Cardiac muscle cell (in vitro differentiated cells and primary cell): ENCODE results near the gene ZGPAT. TPM values are rescaled to one million over a fixed set of nuclear protein-coding genes. Genes with fewer than 3 reads are reported as not detected.

Experiments used
- DNase-seq, 2 donors: peaks; one replicate each; pipeline versions ENCODE4 v3.0.0 to v3.0.0-alpha.2; 2010 to 2017; ENCODE audit warnings: low read depth in 1 of 2, low spot score in 1 of 2
- H3K27ac ChIP-seq: fragments of 200-600 bp; sonication (generic); 2 replicates; pipeline ENCODE4 v1.5.1; 2016
- H3K27me3 ChIP-seq: fragments of 200-600 bp; sonication (generic); 2 replicates; pipeline ENCODE4 v1.6.0; 2016; ENCODE audit warnings: control low read depth
- H3K36me3 ChIP-seq: fragments of 200-600 bp; sonication (generic); 2 replicates; pipeline ENCODE4 v1.5.1; 2016; ENCODE audit warnings: control low read depth
- H3K4me1 ChIP-seq: fragments of 200-600 bp; sonication (generic); 2 replicates; pipeline ENCODE4 v1.8.1; 2017; ENCODE audit warnings: low read depth, mild to moderate bottlenecking, mixed run types
- H3K4me3 ChIP-seq: fragments of 200-600 bp; sonication (generic); 2 replicates; pipeline ENCODE4 v1.5.1; 2016; ENCODE audit warnings: mild to moderate bottlenecking
- H3K9me3 ChIP-seq: fragments of 200-600 bp; sonication (generic); 2 replicates; pipeline ENCODE4 v1.5.1; 2017; ENCODE audit warnings: low read depth, mild to moderate bottlenecking, control low read depth
- polyA plus RNA-seq: library from polyadenylated mRNA; unstranded; fragments of >200 nt; fragmentation: Nextera tagmentation; extraction: Ambion mirVana; gene quantifications from 2 replicates; pipeline ENCODE4 v1.2.1, GENCODE V29; 2016
- total RNA-seq: library from RNA; depleted of rRNA; stranded (reverse); fragments of >200 nt; gene quantifications from 2 replicates; pipeline ENCODE4 v1.2.3, GENCODE V29; 2016
- TF ChIP-seq, protein P1 (sequence below): IDR thresholded peaks from 2 replicates; pipeline ENCODE4 v1.5.1; 2012; ENCODE audit warnings: low read depth, mild to moderate bottlenecking, low read length

The ZGPAT gene
- total and polyA plus RNA-seq, 2 experiments from 2014 or later = 36.3 to 37.5 TPM

DNA sequence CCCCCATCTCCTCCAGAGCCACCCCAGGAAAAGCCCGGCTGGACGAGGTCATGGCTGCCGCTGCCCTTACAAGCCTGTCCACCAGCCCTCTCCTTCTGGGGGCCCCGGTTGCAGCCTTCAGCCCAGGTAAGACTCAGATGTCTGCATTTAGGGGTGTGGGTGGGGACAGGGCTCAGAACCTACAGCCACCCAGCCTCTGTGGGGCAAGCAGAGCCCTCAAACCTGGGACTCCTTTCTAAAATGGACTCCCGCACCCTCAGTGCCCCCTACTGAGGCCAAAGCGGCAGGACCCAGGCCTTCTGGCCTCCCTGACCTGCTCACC is 33.5 kb downstream of the ZGPAT start:
- TF ChIP-seq, protein P1, sequence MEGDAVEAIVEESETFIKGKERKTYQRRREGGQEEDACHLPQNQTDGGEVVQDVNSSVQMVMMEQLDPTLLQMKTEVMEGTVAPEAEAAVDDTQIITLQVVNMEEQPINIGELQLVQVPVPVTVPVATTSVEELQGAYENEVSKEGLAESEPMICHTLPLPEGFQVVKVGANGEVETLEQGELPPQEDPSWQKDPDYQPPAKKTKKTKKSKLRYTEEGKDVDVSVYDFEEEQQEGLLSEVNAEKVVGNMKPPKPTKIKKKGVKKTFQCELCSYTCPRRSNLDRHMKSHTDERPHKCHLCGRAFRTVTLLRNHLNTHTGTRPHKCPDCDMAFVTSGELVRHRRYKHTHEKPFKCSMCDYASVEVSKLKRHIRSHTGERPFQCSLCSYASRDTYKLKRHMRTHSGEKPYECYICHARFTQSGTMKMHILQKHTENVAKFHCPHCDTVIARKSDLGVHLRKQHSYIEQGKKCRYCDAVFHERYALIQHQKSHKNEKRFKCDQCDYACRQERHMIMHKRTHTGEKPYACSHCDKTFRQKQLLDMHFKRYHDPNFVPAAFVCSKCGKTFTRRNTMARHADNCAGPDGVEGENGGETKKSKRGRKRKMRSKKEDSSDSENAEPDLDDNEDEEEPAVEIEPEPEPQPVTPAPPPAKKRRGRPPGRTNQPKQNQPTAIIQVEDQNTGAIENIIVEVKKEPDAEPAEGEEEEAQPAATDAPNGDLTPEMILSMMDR = no peak
- Histone ChIP-seq H3K9me3 (no peaks in the 10 kb centered on the region), H3K4me3 (peak overlapping the region; percentile 67), H3K27ac (peak overlapping the region; percentile 64), H3K36me3 (peaks cover 30% of the 10 kb centered on the region), H3K4me1 (peaks cover 19% of the 10 kb centered on the region), H3K27me3 (no peaks in the 10 kb centered on the region)
- no peak for DNase-seq

DNA sequence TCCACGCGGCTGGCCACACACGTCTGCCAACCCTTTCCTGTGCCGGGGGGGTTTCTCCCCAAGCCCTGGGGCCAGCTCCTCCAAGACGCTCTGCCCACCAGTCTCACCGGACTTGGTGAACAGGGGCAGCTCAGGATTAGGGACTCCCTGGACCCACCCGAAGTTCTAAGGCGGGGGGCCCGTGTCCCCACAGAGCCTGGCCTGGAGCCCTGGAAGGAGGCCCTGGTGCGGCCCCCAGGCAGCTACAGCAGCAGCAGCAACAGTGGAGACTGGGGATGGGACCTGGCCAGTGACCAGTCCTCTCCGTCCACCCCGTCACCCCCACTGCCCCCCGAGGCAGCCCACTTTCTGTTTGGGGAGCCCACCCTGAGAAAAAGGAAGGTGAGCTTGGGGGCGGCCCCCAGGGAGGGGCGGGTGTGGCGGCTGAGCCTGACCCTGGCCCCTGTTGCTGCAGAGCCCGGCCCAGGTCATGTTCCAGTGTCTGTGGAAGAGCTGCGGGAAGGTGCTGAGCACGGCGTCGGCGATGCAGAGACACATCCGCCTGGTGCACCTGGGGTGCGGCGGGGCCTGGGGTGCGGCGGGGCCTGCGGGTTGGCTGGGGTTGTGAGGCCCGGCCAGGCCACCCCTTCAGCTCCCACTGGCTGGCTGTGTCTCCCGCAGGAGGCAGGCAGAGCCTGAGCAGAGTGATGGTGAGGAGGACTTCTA is 34.0 kb downstream of the ZGPAT start:
- peak overlapping the region; percentile 64 for H3K27ac ChIP-seq

DNA sequence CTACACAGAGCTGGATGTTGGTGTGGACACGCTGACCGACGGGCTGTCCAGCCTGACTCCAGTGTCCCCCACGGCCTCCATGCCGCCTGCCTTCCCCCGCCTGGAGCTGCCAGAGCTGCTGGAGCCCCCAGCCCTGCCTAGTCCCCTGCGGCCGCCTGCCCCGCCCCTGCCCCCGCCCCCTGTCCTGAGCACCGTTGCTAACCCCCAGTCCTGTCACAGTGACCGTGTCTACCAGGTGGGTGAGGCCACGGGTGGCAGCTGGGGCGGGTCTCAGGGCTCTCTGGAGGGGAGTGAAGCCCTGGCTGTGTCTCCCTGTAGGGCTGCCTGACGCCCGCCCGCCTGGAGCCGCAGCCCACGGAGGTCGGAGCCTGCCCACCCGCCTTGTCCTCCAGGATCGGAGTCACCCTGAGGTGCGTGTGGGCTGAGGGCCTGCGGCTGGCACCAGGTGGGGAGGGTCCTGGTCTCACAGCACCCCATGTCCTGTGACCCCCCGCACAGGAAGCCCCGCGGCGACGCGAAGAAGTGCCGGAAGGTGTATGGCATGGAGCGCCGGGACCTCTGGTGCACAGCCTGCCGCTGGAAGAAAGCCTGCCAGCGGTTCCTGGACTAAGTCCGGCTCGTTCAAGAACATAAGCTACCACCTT is 34.7 kb downstream of the ZGPAT start:
- Histone ChIP-seq H3K4me1 (peaks cover 19% of the 10 kb centered on the region), H3K36me3 (peaks cover 30% of the 10 kb centered on the region), H3K27me3 (no peaks in the 10 kb centered on the region), H3K9me3 (no peaks in the 10 kb centered on the region), H3K27ac (peak overlapping the region; percentile 64), H3K4me3 (no peak overlapping the region)
- TF ChIP-seq, protein P1 = no peak
- DNase-seq = no peak

More for the DNA sequence above, 34.0 kb downstream of the ZGPAT start:
- TF ChIP-seq, protein P1 = no peak
- peaks cover 19% of the 10 kb centered on the region for H3K4me1 ChIP-seq
- H3K4me3 ChIP-seq = peak overlapping the region; percentile 67
- H3K36me3 ChIP-seq = peaks cover 30% of the 10 kb centered on the region
- no peak for DNase-seq
- no peaks in the 10 kb centered on the region for H3K9me3 ChIP-seq
- H3K27me3 ChIP-seq = no peaks in the 10 kb centered on the region

DNA sequence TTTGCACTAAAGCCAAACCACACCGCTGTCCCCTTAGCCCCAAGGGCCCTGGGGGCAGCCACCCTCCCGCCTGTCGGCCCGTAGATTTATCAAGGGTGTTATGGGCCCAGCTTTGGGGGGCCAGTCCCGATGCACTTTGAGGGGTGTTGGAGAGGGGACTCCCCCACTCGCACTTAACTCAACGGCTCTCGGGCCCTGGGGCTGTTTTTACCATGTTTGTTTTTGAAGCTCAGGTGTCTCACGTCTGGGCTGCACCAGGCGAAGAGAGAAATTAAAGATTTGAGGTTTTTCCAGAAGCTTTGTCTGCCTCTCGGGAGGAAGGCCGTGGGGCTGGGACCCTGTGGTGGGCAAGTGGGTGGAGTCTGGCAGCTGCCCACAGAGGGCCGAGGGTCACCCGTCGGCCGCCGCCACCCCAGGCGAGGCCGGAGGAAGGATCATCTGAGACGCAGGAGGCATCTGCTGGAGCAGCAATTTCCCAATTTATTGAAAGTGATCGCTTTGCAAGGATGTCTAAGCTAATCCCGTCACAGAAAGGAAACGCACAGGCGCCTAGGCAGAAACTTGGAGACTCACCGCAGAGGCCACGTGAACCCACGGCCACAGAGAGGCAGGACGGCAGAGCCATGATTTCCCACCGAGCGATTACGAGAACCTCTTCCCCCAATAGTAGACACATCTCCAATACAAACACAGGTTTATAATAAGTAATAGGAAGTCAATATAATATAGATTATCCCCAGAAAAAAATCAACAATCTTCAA is 35.6 kb downstream of the ZGPAT start:
- Histone ChIP-seq H3K27ac (peak overlapping the region; percentile 64), H3K4me1 (peaks cover 18% of the 10 kb centered on the region), H3K4me3 (no peak overlapping the region), H3K9me3 (no peaks in the 10 kb centered on the region), H3K27me3 (no peaks in the 10 kb centered on the region), H3K36me3 (peaks cover 30% of the 10 kb centered on the region)
- TF ChIP-seq, protein P1 = no peak
- DNase-seq = no peak

DNA sequence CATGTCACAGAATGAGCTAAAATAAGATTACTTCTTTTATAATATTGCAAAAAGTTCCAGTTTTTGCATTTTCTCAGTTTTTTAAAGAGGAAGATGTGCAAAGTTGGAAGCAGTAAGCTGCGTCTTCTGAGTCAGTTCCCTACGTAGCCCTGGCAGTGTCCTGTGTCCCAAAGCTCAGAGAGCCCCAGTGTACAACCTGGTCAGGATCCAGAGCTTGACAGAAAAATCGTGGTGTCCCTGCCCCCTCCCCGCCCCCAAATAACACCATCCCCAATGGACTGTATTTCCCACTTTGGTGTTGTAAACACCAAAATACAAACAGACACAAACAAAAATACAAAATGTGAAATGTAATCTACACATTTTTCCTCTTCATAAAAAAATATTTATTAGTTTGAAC is 36.3 kb downstream of the ZGPAT start:
- Histone ChIP-seq H3K27me3 (no peaks in the 10 kb centered on the region), H3K36me3 (peaks cover 30% of the 10 kb centered on the region), H3K9me3 (no peaks in the 10 kb centered on the region), H3K4me3 (no peak overlapping the region), H3K4me1 (peaks cover 13% of the 10 kb centered on the region), H3K27ac (peak overlapping the region; percentile 43)
- TF ChIP-seq, protein P1 = no peak
- DNase-seq = no peak
